COR-L47 (cell line): Measurements from ENCODE around the gene ARHGAP18.
"Not testable (repeated sequence)": the region's sequence is repeated elsewhere in the genome, so short reads cannot be mapped to it uniquely, and the experiment has no call there.

Source experiments
- DNase-seq: peaks from one replicate; lab custom pipeline; 2025; lab: John Stamatoyannopoulos, UW

Gene ARHGAP18

DNA sequence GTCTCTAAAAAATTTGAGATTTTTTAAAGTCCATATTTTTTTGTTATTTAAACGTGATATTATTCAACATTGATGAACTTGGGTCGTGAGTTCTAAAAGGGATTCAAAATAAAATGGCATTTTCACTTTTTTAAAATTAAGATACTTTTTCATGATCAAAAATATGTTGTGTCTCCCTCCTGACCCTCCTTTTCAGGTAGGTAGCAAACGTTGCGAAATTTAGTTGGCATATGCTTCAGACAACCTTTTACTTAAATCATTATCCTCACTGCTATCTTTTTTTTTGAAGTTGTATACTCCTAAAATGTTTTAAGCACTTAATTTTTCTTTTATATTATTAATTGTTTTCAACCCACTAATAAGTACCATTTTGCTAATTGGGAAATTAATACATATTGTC, 133.5 kb downstream of the ARHGAP18 start:
- DNase-seq = no peak

DNA sequence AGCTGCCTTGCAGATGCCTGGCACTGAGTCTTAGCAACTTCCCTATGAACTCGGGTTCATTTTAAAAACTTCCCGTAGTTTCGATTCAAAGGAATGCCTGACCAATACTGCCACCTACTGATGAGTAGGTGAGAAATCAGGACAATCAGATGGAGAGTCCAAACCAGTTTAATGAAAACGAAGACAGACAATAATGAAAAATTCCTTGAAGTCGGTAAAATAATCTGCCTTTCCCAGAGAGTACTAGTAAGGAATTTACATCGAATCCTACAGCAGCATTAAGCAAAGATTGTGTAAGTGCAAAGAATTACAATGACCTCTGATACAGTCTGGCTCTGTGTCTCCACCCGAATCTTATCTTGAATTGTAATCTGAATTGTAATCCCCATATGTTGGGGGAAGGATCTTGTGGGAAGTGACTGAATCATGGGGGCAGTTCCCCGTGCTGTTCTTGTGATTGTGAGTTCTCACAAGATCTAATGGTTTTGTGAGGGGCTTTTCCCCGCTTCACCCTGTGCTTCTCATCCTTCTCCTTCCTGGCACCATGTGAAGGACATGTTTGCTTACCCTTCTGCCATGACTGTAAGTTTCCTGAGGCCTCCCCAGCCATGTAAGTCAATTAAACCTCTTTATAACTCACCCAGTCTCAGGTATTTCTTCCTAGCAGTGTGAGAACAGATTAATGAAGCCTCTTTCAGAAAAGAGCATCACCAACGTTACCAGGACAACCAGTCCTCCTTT, 134.4 kb downstream of the ARHGAP18 start:
- peak; percentile 4 for DNase-seq

DNA sequence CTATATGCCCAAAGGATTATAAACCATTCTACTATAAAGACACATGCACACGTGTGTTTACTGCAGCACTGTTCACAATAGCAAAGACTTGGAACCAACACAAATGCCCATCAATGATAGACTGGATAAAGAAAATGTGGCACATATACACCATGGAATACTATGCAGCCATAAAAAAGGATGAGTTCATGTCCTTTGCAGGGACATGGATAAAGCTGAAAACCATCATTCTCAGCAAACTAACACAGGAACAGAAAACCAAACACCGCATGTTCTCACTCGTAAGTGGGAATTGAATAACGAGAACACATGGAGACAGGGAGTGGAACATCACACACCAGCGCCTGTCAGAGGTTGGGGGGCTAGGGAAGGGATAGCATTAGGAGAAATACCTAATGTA, 135.4 kb downstream of the ARHGAP18 start:
- DNase-seq = not testable (repeated sequence)

DNA sequence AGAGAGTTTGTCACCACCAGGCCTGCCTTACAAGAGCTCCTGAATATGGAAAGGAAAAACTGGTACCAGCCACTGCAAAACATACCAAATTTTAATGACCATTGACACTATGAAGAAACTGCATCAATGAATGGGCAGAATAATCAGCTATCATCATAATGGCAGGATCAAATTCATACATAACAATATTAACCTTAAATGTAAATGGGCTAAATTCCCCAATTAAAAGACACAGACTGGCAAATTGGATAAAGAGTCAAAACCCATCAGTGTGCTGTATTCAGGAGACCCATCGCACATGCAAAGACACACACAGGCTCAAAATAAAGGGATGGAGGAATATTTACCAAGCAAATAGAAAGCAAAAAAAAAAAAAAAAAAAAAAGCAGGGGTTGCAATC, 139.0 kb downstream of the ARHGAP18 start:
- DNase-seq = not testable (repeated sequence)

DNA sequence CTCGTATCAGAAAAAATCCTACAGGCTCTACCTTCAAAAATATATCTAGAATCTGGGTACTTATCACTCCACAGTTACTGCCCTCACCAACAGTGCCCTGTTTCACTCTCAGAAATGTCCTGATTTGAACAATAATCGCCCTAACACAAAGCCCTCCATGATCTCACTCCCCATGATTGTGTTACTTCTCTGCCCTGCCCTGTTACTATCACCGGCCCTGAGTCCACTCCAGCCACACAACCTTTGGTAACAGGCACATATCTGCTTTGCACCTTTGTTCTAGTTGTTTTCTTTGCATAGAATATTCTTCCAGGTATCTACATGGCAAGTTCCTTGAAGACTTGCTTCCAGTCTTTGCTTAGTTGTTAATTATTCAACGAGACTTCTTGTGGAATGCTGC, 142.0 kb downstream of the ARHGAP18 start:
- DNase-seq = no peak

DNA sequence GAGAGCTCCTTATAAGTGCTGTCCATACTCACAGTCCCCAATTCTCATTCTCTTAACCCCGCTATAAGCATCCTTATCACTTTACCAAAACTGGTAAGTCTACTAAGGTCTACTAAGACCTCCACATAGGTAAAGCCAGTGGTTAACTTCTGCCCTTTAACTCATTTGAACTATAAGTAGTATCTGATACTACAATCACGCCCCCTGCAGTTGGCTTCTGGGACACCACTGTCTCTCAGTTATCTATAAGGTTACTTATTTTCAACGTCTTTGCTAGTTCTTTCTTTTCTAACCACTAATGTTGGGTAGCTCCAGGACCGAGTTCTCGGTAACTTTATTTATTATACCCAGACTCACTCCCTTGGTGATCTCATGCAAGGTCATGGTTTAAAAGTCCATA, 142.6 kb downstream of the ARHGAP18 start:
- no peak for DNase-seq

DNA sequence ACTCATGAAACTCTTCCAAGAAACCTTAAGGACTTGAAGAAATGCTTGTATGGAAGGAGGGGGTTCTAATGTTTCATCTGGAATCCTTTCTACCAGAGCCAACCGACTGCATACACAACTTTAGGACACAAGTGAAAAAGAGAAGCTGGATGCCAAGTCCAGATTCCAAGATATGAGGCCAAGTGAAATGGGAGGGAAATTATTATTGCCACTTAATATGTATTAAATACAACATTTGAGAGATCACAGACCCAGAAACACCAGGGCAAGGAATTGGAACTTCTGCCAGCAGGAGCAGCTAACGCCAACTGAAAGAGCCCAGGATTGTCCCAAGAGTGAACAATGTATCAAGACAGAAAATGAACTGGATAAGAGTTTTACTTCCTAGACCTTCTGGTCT, 144.2 kb downstream of the ARHGAP18 start:
- DNase-seq = no peak

DNA sequence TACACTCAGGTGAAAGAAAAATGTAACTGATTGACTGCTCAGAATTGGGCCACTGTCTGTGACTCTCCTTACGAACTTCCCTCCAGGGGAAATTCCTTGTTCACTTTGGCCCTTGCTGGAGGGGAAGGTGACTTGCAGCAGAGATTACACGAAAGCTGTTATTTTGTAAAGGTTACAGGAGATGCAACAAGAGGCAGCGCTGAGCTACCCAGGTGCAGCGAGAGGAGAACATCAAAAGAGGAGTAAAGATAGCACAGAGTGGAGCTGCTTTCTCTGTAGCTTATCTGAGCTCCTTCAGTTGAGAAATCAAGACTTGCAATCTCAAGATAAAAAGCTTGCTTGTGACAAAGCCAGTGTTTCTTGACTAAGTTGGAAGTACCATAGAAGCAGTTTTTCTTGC, 144.6 kb downstream of the ARHGAP18 start:
- no peak for DNase-seq

DNA sequence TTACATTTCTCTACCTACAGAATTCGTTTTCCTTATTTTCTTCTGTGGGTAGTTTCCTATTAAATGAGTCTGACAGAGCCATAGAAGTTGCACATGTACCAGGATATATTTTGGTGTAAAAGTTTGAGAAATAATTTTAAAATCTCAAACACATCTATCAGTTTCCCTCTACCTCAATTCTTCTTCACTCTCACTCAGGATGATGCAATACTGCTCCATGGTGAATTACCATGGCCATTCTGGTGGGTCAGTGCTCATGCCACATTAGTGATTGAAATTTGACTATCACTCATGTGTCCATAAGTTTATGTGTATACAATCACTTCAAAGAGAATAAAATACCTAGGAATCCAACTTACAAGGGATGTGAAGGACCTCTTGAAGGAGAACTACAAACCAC, 151.7 kb downstream of the ARHGAP18 start:
- no peak for DNase-seq

DNA sequence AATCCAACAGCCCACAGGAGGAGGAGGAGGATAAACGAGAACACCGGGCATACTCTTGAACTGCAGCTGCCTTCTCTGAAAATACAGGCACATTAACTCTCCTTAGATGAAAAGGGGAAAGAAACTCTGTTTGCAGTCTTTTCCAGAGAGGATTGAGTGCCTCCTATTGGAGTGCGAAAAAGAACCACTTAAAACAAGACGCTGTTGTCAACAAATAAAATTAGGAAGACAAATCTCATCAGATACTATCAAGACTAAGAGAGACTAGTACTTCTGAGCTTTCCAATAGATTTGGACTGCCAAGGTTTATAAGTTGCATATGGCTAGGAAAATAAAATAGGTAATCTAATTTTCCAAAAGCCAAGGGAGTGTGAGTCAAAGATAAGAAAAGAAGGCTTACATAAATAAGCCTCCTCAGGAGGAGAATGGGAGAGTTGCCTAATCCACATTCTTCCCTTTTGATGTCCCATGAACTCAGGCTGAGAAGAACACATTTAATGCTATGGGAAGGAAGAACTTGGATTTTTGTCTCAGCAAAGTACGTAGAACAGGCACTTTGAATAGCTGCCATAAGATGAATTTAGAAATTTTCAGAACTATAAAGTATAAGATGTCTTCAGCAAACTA, 154.7 kb downstream of the ARHGAP18 start:
- no peak for DNase-seq

DNA sequence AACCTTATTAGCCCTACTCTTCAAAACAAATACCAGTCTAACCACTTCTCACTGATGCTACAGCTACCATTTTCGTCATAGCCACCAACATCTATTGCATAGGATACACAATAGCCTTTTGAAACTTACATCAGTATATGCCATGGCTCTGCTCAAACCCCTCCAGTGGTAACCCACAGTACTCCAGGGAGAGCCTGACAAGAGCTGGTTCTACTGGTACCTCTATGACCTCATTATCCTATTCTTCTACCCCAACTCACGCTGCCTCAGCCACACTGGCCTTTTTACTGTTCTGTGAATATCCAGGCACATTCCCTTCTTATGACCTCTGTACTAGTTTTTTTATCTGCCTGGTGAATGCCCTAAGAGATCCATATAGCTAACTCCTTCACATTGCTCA, 157.6 kb downstream of the ARHGAP18 start:
- no peak for DNase-seq

DNA sequence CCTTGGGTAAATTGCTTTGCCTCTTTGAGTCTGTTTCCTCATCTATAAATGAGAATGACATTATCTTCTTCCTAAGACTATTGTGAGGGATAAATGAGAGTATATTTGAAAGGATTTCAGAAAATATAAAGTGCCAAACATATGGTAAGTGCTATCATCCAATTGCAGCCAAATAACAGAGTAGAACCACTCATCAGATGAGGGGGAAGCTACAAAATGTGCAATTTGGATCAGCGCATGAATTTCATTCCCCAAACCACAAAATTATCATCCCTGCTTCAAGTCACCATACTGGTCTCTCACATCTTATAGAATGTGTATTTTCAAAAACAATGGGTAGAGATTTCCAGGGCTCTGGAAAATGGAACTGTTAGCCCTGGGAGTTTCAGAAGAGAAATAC, 158.5 kb downstream of the ARHGAP18 start:
- DNase-seq = no peak

DNA sequence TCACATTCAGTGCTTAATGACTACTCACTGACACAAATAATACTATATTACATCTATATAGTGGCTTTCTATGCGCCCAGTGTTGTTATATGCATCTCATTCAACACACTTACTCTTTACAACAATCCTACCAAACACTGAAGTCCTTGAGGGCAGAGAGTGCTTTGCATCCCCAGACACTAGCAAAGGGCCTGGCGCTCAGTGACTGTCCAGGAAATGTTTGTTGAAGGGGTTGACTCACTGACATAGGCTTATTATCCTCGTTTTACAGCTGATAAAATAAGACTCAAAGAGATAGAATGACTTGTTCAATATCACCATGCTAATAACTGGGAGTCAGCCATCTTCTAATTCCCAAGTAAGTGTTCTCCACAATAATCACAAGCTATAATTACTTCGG, 163.3 kb downstream of the ARHGAP18 start:
- DNase-seq = no peak

DNA sequence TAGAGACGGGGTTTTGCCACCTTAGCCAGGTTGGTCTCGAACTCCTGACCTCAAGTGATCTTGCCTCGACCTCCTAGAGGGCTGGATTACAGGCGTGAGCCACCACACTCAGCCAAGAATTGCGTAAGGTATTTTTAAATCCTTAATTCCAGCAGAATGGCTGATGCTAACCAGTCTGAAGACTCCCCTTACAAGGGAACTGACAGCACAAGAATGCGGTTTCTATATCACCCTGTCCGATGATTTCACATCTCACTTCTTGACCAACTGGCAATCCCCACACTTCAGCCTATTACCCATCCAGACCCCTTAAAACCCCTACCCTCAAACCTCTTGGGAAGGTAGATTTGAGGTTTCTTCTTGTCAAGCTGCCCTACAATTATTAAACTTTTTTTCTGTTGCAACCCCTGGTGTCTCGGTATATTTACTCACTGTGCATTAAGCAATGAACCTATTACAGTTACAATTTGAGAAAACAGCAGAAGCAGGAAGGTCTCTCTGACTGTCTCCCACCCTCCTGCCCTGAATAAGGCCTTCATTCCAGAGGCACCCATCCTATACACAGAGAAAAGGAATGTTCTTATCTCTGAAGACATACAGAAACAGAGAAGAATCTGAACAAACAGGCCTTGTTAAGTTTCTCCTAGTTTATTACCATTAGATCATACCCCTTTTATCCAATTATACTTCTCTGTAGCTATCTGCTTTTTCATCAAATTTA, 164.9 kb downstream of the ARHGAP18 start:
- no peak for DNase-seq

DNA sequence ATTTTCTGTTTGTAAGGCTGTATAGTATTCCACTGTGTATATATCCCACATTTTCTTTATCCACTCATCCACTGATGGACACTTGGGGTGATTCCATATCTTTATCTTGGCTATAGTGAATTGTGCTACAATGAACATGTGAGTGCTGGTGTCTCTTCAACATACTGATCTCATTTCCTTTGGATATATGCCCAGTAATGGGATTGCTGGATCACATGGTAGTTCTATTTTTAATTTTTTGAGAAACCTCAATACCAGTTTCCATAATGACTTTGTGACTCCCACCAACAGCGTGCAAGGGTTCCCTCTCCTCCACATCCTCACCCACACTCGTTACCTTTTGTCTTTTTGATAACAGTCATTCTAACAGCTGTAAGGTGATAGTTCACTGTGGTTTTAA, 166.0 kb downstream of the ARHGAP18 start:
- DNase-seq = no peak

DNA sequence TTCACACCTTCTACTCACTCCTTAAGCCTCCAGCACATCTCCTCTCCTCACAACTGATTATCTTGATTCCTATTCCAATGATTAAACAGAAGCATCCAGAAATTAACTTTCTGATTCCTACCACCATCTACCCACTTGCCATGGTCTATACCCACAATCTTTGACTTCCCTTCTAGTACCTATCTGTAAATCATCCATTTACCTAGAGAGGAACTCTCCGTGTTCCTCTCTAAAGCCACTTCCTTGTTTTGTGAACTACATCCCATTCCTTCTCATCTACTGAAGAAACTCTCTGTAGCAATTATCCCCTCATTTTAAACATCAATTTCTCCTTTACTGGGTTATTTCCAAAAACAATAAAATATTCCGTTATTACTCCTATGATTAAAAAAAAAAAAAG, 167.3 kb downstream of the ARHGAP18 start:
- DNase-seq = no peak

DNA sequence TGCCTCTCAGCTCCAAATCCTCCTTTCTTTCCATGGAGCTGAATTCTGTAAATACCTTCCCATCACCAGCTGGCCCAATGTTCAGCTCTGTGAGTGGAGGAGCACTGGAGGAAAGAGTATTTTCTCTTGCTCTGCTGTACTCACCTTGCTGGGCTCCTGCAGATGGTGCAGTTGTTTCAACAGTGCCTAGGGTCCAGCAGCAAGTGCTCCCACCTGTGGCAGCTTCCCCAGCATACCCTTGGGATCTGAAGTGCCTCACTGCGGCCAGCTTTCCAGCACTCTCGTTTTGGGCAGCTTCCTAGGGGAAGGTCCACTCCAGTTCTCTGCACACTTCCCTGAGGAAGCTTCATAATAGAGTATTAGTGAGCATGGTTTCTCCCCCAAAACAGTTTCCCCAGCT, 170.9 kb downstream of the ARHGAP18 start:
- no peak for DNase-seq

DNA sequence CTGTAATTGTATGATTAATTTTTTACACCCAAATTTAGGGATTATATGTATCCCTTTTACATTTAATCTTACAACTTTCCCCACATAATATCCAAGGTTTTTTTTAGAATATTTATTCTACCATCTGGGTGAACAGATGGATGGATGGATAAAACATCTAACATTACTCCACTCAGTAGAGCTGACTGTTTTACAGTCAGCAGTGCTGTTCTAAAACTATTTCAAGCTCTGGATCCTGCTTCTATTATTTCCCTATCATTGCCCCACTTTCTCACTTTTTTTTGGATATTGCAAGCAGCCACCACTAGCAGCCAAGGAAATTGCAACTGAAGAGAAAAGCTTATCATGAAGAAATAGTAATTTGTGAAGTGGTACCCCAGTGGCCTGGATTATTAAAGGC, 173.7 kb downstream of the ARHGAP18 start:
- DNase-seq = no peak

DNA sequence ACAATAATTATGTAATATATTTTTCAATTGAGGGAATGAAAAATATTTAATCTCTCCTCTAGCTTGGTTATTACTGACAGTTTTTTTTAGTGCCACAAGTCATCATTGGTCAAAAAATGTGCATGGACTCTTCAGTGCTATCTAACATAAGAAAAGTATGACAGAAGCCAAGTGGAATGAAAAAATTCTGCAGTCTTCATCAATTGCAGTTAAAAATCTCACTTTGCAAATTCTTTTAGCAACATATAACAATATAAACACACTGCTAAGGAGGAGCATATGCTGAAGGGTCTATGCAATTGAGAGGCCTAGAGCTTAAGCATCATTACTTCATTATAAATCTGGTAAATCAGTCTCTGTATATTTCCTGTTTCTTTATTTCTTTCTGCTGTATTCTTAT, 175.1 kb downstream of the ARHGAP18 start:
- DNase-seq = no peak
